Neural crest cell (in vitro differentiated cells): ENCODE data around the gene PHF14. TPM values are rescaled to one million over a fixed set of nuclear protein-coding genes. Genes with fewer than 3 reads are reported as not detected.

ENCODE experiments used
- DNase-seq: peaks from one replicate; pipeline ENCODE4 v3.0.0; 2021; ENCODE audit warnings: low read depth, mixed read lengths, low spot score
- H3K27ac Mint-ChIP-seq: one replicate; pipeline ENCODE4 v1.8.0; 2021; ENCODE audit warnings: mild to moderate bottlenecking, mixed read lengths; ENCODE audit not compliant: unreplicated experiment
- H3K27me3 Mint-ChIP-seq: 2 replicates; pipeline ENCODE4 v1.8.0; 2021; ENCODE audit warnings: low read depth, mild to moderate bottlenecking, mixed read lengths
- H3K36me3 Mint-ChIP-seq: 2 replicates; pipeline ENCODE4 v1.8.0; 2021; ENCODE audit warnings: low read depth, mild to moderate bottlenecking, mixed read lengths
- H3K4me1 Mint-ChIP-seq: 2 replicates; pipeline ENCODE4 v1.8.0; 2021; ENCODE audit warnings: mixed read lengths
- H3K4me3 Mint-ChIP-seq: one replicate; pipeline ENCODE4 v1.8.0; 2021; ENCODE audit warnings: mild to moderate bottlenecking, mixed read lengths
- H3K9me3 Mint-ChIP-seq: 2 replicates; pipeline ENCODE4 v1.8.0; 2021; ENCODE audit warnings: mixed read lengths
- CTCF ChIP-seq: fragments of 200-600 bp; sonication (generic); conservative IDR thresholded peaks from 2 replicates; pipeline ENCODE4 v1.5.0; 2021; ENCODE audit warnings: antibody characterized with exemption, mild to moderate bottlenecking
- total RNA-seq: library from RNA; stranded (reverse); gene quantifications from 2 replicates; pipeline ENCODE4 v1.2.1, GENCODE V29; 2021

The PHF14 gene
- total RNA-seq, 1 donor from 2014 or later, result 75.9 TPM

- no peaks in the 10 kb centered on the region for H3K9me3 Mint-ChIP-seq
- no peak overlapping the region for H3K27ac Mint-ChIP-seq
- peaks cover 4% of the 10 kb centered on the region for H3K4me1 Mint-ChIP-seq
- H3K36me3 Mint-ChIP-seq, result peaks cover 11% of the 10 kb centered on the region
- no peak for TF ChIP-seq CTCF
- H3K27me3 Mint-ChIP-seq, result no peaks in the 10 kb centered on the region
- DNase-seq, result no peak
- H3K4me3 Mint-ChIP-seq, result no peak overlapping the region
These were observed 146.5 kb downstream of the PHF14 start for GRCh38 chr7:11120068-11120664.

GRCh38 chr7:11120675-11121220, 147.1 kb downstream of the PHF14 start:
- DNase-seq, result no peak
- Mint-ChIP-seq H3K9me3 (no peaks in the 10 kb centered on the region), H3K4me1 (peaks cover 4% of the 10 kb centered on the region), H3K27me3 (no peaks in the 10 kb centered on the region), H3K4me3 (no peak overlapping the region), H3K36me3 (peaks cover 11% of the 10 kb centered on the region), H3K27ac (no peak overlapping the region)
- TF ChIP-seq CTCF, result no peak

GRCh38 chr7:11124856-11125559, 151.3 kb downstream of the PHF14 start:
- no peak for DNase-seq
- H3K4me1 Mint-ChIP-seq, result peaks cover 19% of the 10 kb centered on the region
- no peaks in the 10 kb centered on the region for H3K27me3 Mint-ChIP-seq
- peaks cover 11% of the 10 kb centered on the region for H3K36me3 Mint-ChIP-seq
- TF ChIP-seq CTCF, result no peak
- H3K9me3 Mint-ChIP-seq, result no peaks in the 10 kb centered on the region
- H3K27ac Mint-ChIP-seq, result no peak overlapping the region
- no peak overlapping the region for H3K4me3 Mint-ChIP-seq

- TF ChIP-seq CTCF, result no peak
- Mint-ChIP-seq H3K4me1 (peaks cover 19% of the 10 kb centered on the region), H3K27ac (peak overlapping the region; percentile 28), H3K4me3 (no peak overlapping the region), H3K9me3 (no peaks in the 10 kb centered on the region), H3K36me3 (peaks cover 13% of the 10 kb centered on the region), H3K27me3 (no peaks in the 10 kb centered on the region)
- no peak for DNase-seq
These were observed 153.6 kb downstream of the PHF14 start for GRCh38 chr7:11127114-11127785.

- Mint-ChIP-seq H3K36me3 (peaks cover 10% of the 10 kb centered on the region), H3K4me3 (no peak overlapping the region), H3K27ac (no peak overlapping the region), H3K4me1 (peaks cover 19% of the 10 kb centered on the region), H3K27me3 (no peaks in the 10 kb centered on the region), H3K9me3 (no peaks in the 10 kb centered on the region)
- no peak for DNase-seq
- no peak for TF ChIP-seq CTCF
These were observed 154.3 kb downstream of the PHF14 start for GRCh38 chr7:11127988-11128387.
